GM23338 (cell line): ENCODE results near the gene M1AP.

Experiments used
- CREB1 ChIP-seq: fragments of 250-450 bp; sonication (Bioruptor Pico); IDR thresholded peaks from 2 replicates; pipeline ENCODE4 v1.5.0; 2020; ENCODE audit warnings: low read depth, mild to moderate bottlenecking, moderate library complexity
- CTCF ChIP-seq, 2 experiments: fragments of 200-600 bp in 1 of 2; sonication (generic) in 1 of 2; conservative IDR thresholded peaks; 2 replicates each; pipeline versions ENCODE4 v1.5.1 to v1.6.1; 2016 to 2017; ENCODE audit warnings: antibody characterized with exemption in 2 of 2, low read depth in 2 of 2, mild to moderate bottlenecking in 2 of 2, moderate library complexity in 1 of 2
- ETS1 ChIP-seq: IDR thresholded peaks from 2 replicates; pipeline ENCODE4 v1.6.1; 2016; ENCODE audit warnings: antibody characterized with exemption
- EZH2 ChIP-seq: fragments of 200-600 bp; sonication (generic); IDR thresholded peaks from one replicate; pipeline ENCODE4 v1.8.0; 2017; ENCODE audit warnings: antibody characterized with exemption, mild to moderate bottlenecking, low read depth; ENCODE audit not compliant: unreplicated experiment
- EZH2phosphoT487 ChIP-seq: fragments of 200-600 bp; sonication (generic); IDR thresholded peaks from one replicate; pipeline ENCODE4 v1.8.1; 2018; ENCODE audit warnings: antibody characterized with exemption; ENCODE audit not compliant: unreplicated experiment
- JUNB ChIP-seq: IDR thresholded peaks from one replicate; pipeline ENCODE4 v1.6.1; 2016; ENCODE audit warnings: antibody characterized with exemption; ENCODE audit not compliant: unreplicated experiment
- NANOG ChIP-seq: IDR thresholded peaks from 2 replicates; pipeline ENCODE4 v1.6.1; 2016; ENCODE audit warnings: antibody characterized with exemption, borderline replicate concordance
- POLR2AphosphoS5 ChIP-seq: IDR thresholded peaks from 2 replicates; pipeline ENCODE4 v1.6.1; 2016; ENCODE audit warnings: antibody characterized with exemption, low read depth
- ZNF114 ChIP-seq: fragments of 250-450 bp; sonication (Bioruptor Pico); IDR thresholded peaks from 2 replicates; pipeline ENCODE4 v1.5.0; 2020; ENCODE audit warnings: mild to moderate bottlenecking, moderate library complexity
- ZNF331 ChIP-seq: fragments of 250-450 bp; sonication (Bioruptor Pico); IDR thresholded peaks from 2 replicates; pipeline ENCODE4 v1.5.0; 2020; ENCODE audit warnings: low read depth, mild to moderate bottlenecking, moderate library complexity
- TF ChIP-seq, protein P1 (sequence below): IDR thresholded peaks from one replicate; pipeline ENCODE4 v1.6.1; 2018; ENCODE audit warnings: antibody characterized with exemption; ENCODE audit not compliant: unreplicated experiment

GRCh38 chr2:74527741-74528140 lies 120.4 kb downstream of the M1AP start:
- no peak for TF ChIP-seq CTCF (conservative IDR thresholded peaks at IDR 0.05; ENCODE audit: low read depth in 2 of 2)
- no peak for TF ChIP-seq ZNF331 (CRISPR knock-in tag)
- TF ChIP-seq EZH2phosphoT487: no peak
- no peak for TF ChIP-seq EZH2
- no peak for TF ChIP-seq ZNF114 (CRISPR knock-in tag)
- TF ChIP-seq, protein P1, sequence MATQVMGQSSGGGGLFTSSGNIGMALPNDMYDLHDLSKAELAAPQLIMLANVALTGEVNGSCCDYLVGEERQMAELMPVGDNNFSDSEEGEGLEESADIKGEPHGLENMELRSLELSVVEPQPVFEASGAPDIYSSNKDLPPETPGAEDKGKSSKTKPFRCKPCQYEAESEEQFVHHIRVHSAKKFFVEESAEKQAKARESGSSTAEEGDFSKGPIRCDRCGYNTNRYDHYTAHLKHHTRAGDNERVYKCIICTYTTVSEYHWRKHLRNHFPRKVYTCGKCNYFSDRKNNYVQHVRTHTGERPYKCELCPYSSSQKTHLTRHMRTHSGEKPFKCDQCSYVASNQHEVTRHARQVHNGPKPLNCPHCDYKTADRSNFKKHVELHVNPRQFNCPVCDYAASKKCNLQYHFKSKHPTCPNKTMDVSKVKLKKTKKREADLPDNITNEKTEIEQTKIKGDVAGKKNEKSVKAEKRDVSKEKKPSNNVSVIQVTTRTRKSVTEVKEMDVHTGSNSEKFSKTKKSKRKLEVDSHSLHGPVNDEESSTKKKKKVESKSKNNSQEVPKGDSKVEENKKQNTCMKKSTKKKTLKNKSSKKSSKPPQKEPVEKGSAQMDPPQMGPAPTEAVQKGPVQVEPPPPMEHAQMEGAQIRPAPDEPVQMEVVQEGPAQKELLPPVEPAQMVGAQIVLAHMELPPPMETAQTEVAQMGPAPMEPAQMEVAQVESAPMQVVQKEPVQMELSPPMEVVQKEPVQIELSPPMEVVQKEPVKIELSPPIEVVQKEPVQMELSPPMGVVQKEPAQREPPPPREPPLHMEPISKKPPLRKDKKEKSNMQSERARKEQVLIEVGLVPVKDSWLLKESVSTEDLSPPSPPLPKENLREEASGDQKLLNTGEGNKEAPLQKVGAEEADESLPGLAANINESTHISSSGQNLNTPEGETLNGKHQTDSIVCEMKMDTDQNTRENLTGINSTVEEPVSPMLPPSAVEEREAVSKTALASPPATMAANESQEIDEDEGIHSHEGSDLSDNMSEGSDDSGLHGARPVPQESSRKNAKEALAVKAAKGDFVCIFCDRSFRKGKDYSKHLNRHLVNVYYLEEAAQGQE: no peak
- no peak for TF ChIP-seq POLR2AphosphoS5
- TF ChIP-seq ETS1: no peak
- no peak for TF ChIP-seq JUNB
- TF ChIP-seq CREB1 (CRISPR knock-in tag): no peak
- no peak for TF ChIP-seq NANOG
